ENCODE data around the gene B4GALNT2.

- TF ChIP-seq POLR2A (IDR thresholded peaks at IDR 0.05; ENCODE audit: low read depth, low read length) (no peak), TAF1 (IDR thresholded peaks at IDR 0.05; ENCODE audit: borderline replicate concordance, low read depth, low read length) (no peak)
Measured at GRCh38 chr17:49085565-49086315, 46.8 kb upstream of the B4GALNT2 start.
